Subcutaneous abdominal adipose tissue (tissue), 5 donors: ENCODE data around the gene MCM9.

Source experiments
- H3K27ac ChIP-seq: one replicate; pipeline ENCODE4 v1.7.0; 2013; ENCODE audit warnings: low read depth, mild to moderate bottlenecking, inconsistent platforms, low read length, moderate library complexity
- H3K27me3 ChIP-seq, 5 donors: one replicate each; pipeline ENCODE4 v1.7.0; 2013; ENCODE audit warnings: low read length in 5 of 5, inconsistent platforms in 1 of 5; ENCODE audit not compliant: control insufficient read depth in 5 of 5, insufficient read depth in 4 of 5
- H3K36me3 ChIP-seq, 5 donors: one replicate each; pipeline ENCODE4 v1.7.0; 2013; ENCODE audit warnings: low read length in 5 of 5; ENCODE audit not compliant: control insufficient read depth in 5 of 5, insufficient read depth in 5 of 5
- H3K4me1 ChIP-seq, 5 donors: one replicate each; pipeline ENCODE4 v1.7.0; 2013; ENCODE audit warnings: low read length in 5 of 5, mild to moderate bottlenecking in 3 of 5, moderate library complexity in 1 of 5; ENCODE audit not compliant: control insufficient read depth in 5 of 5, insufficient read depth in 5 of 5
- H3K4me3 ChIP-seq, 5 donors: one replicate each; pipeline ENCODE4 v1.7.0; 2013; ENCODE audit warnings: low read length in 5 of 5, low read depth in 1 of 5
- H3K9ac ChIP-seq, 5 donors: one replicate each; pipeline ENCODE4 v1.7.0; 2013; ENCODE audit warnings: low read length in 5 of 5, mild to moderate bottlenecking in 4 of 5, moderate library complexity in 3 of 5
- H3K9me3 ChIP-seq, 5 donors: one replicate each; pipeline ENCODE4 v1.7.0; 2013; ENCODE audit warnings: low read length in 5 of 5; ENCODE audit not compliant: control insufficient read depth in 5 of 5
- donor health status: healthy.
- donor health status: healthy.
- donor health status: healthy.
- donor health status: healthy.
- donor health status: healthy.

The MCM9 gene

GRCh38 chr6:118965843-118966370 is 30.9 kb upstream of the MCM9 start:
- no peak overlapping the region for H3K4me3 ChIP-seq
- H3K9me3 ChIP-seq, result no peaks in the 10 kb centered on the region
- peaks cover 0 to 3% (median 0%) of the 10 kb centered on the region in 5 donors for H3K36me3 ChIP-seq
- H3K27ac ChIP-seq, result no peak overlapping the region
- H3K4me1 ChIP-seq, result no peaks in the 10 kb centered on the region
- no peaks in the 10 kb centered on the region for H3K27me3 ChIP-seq
- H3K9ac ChIP-seq, result no peak overlapping the region

- H3K27ac ChIP-seq, result no peak overlapping the region
- H3K36me3 ChIP-seq, result peaks cover 0 to 3% (median 0%) of the 10 kb centered on the region in 5 donors
- H3K4me1 ChIP-seq, result no peaks in the 10 kb centered on the region
- no peaks in the 10 kb centered on the region for H3K27me3 ChIP-seq
- no peak overlapping the region for H3K9ac ChIP-seq
- H3K4me3 ChIP-seq, result no peak overlapping the region
- no peaks in the 10 kb centered on the region for H3K9me3 ChIP-seq
Measured at GRCh38 chr6:118965371-118965770, 30.4 kb upstream of the MCM9 start.

DNA sequence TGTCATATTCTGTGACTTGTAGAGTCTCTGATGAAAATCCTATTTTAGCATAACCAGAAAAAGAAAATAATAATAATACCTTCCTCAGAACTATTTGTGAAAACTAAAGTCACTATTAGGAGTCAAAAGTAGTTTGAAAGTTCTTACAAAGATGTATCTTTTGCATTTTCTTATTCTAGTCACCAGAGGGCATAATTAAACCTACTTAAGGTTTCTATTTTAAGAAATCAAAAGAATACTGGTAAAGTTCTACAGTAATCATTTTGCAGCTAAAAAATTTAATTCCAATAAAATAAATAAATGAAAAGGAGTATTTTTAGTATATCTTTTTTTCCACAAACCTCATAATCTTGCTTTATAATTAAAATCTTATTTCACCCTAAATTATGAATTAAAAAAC is 28.0 kb upstream of the MCM9 start:
- peaks cover 0 to 3% (median 0%) of the 10 kb centered on the region in 5 donors for H3K36me3 ChIP-seq
- no peak overlapping the region for H3K4me3 ChIP-seq
- no peaks in the 10 kb centered on the region for H3K27me3 ChIP-seq
- no peak overlapping the region for H3K27ac ChIP-seq
- H3K9me3 ChIP-seq, result no peaks in the 10 kb centered on the region
- no peaks in the 10 kb centered on the region for H3K4me1 ChIP-seq
- H3K9ac ChIP-seq, result no peak overlapping the region

GRCh38 chr6:118959903-118960302 is 24.9 kb upstream of the MCM9 start:
- Histone ChIP-seq H3K27ac (no peak overlapping the region), H3K9me3 (no peaks in the 10 kb centered on the region), H3K27me3 (no peaks in the 10 kb centered on the region), H3K9ac (no peak overlapping the region), H3K4me3 (no peak overlapping the region), H3K36me3 (peaks cover 0 to 2% (median 0%) of the 10 kb centered on the region in 5 donors), H3K4me1 (no peaks in the 10 kb centered on the region)

- Histone ChIP-seq H3K36me3 (peaks cover 0 to 2% (median 0%) of the 10 kb centered on the region in 5 donors), H3K27me3 (no peaks in the 10 kb centered on the region), H3K9ac (no peak overlapping the region), H3K4me1 (no peaks in the 10 kb centered on the region), H3K9me3 (no peaks in the 10 kb centered on the region), H3K4me3 (no peak overlapping the region), H3K27ac (no peak overlapping the region)
Measured at GRCh38 chr6:118953391-118953790, 18.4 kb upstream of the MCM9 start.

- no peak overlapping the region for H3K27ac ChIP-seq
- no peak overlapping the region for H3K4me3 ChIP-seq
- no peaks in the 10 kb centered on the region for H3K4me1 ChIP-seq
- H3K36me3 ChIP-seq, result peaks cover 0 to 2% (median 0%) of the 10 kb centered on the region in 5 donors
- H3K9ac ChIP-seq, result no peak overlapping the region
- H3K27me3 ChIP-seq, result no peaks in the 10 kb centered on the region
- no peaks in the 10 kb centered on the region for H3K9me3 ChIP-seq
Measured at GRCh38 chr6:118952683-118953082, 17.7 kb upstream of the MCM9 start.

DNA sequence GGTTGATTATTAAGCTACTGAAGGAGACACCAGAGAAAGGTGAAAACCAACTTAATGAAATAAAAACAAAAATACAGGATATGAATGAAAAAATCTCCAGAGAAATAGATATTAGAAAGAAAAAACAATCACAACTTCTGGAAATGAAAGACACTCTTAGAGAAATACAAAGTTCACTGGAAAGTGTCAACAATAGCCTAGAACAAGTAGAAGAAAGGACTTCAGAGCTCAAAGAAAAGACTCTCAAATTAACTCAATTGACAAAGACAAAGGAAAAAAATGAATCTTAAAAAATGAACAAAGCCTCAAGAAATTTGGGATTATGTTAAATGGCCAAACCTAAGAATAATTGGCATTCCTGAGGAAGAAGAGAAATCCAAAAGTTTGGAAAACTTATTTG is 10.3 kb upstream of the MCM9 start:
- H3K9me3 ChIP-seq, result peaks cover 0 to 3% (median 0%) of the 10 kb centered on the region in 5 donors
- H3K4me1 ChIP-seq, result no peaks in the 10 kb centered on the region
- no peak overlapping the region for H3K4me3 ChIP-seq
- no peaks in the 10 kb centered on the region for H3K27me3 ChIP-seq
- H3K9ac ChIP-seq, result no peak overlapping the region
- H3K36me3 ChIP-seq, result no peaks in the 10 kb centered on the region
- no peak overlapping the region for H3K27ac ChIP-seq

DNA sequence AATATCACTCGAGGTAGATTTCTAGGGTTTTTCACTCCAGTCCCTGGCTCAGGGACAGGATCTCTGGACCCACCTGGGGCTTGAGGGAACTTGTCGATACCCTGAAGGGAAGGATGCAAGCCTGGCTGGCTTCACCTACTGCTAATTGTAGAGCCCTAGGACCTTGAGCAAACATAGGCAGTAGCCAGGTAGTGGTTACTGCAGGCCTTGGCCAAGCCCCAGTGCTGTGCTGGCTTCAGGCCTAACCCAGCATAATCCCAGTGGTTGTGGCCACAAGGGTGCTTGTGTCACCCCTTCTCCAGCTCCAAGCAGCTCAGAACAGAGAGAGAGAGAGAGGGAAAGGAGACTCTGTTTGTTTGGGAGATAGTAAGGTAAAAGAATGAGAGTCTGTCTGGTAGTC is 5.8 kb upstream of the MCM9 start:
- Histone ChIP-seq H3K9me3 (peaks cover 0 to 3% (median 0%) of the 10 kb centered on the region in 5 donors), H3K4me3 (no peak overlapping the region)

DNA sequence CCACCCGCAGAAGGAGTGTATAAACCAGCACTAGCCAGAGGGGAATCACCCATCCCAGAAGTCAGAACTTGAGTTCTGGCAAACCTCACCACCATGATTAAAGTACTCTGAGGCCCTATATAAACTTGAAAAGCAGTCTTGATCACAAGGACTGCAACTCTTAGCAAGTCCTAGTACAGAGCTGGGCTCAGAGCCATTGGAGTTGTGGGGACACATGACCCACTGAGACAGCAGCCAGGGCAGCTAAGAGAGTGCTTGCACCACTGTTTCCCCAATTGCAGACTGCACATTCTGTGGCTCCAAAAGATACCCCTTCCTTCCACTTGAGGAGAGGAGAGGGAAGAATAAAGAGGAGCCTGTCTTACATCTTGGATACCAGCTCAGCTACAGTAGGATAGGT is 4.7 kb upstream of the MCM9 start:
- no peak overlapping the region for H3K9ac ChIP-seq
- no peak overlapping the region for H3K4me3 ChIP-seq
- H3K4me1 ChIP-seq, result peaks cover 0 to 19% (median 15%) of the 10 kb centered on the region in 5 donors
- H3K27me3 ChIP-seq, result no peaks in the 10 kb centered on the region
- no peaks in the 10 kb centered on the region for H3K9me3 ChIP-seq
- H3K36me3 ChIP-seq, result no peaks in the 10 kb centered on the region
- H3K27ac ChIP-seq, result no peak overlapping the region

More for the DNA sequence above, 5.8 kb upstream of the MCM9 start:
- Histone ChIP-seq H3K27me3 (no peaks in the 10 kb centered on the region), H3K27ac (no peak overlapping the region), H3K36me3 (no peaks in the 10 kb centered on the region), H3K9ac (no peak overlapping the region), H3K4me1 (peaks cover 0 to 15% (median 12%) of the 10 kb centered on the region in 5 donors)

GRCh38 chr6:118935978-118936703 is 1.2 kb upstream of the MCM9 start:
- Histone ChIP-seq H3K4me1 (peaks cover 0 to 27% (median 19%) of the 10 kb centered on the region in 5 donors), H3K9me3 (no peaks in the 10 kb centered on the region), H3K4me3 (no peak overlapping the region), H3K9ac (peak overlapping the region in 1 of 5 donors; percentile 97), H3K27ac (no peak overlapping the region), H3K27me3 (no peaks in the 10 kb centered on the region), H3K36me3 (peaks cover 0 to 14% (median 3%) of the 10 kb centered on the region in 5 donors)
